Trophoblast cell (in vitro differentiated cells and primary cell): Measurements from ENCODE around the gene NCS1.

ENCODE experiments used
- DNase-seq, 2 donors: peaks; one replicate each; pipeline ENCODE4 v3.0.0-alpha.2; 2016
- H2AFZ ChIP-seq: 2 replicates; pipeline ENCODE4 v1.6.1; 2013; ENCODE audit warnings: low read length, moderate library complexity, mild to moderate bottlenecking; ENCODE audit not compliant: insufficient read depth, poor library complexity
- H2AK5ac ChIP-seq: 2 replicates; pipeline ENCODE4 v1.6.1; 2013; ENCODE audit warnings: mild to moderate bottlenecking, low read length
- H2BK120ac ChIP-seq: 2 replicates; pipeline ENCODE4 v1.6.1; 2013; ENCODE audit warnings: low read length, mild to moderate bottlenecking, moderate library complexity; ENCODE audit not compliant: insufficient read depth, poor library complexity
- H2BK12ac ChIP-seq: 2 replicates; pipeline ENCODE4 v1.6.1; 2013; ENCODE audit warnings: mild to moderate bottlenecking, low read length, moderate library complexity
- H2BK5ac ChIP-seq: 2 replicates; pipeline ENCODE4 v1.6.1; 2013; ENCODE audit warnings: low read length, low read depth, moderate library complexity, mild to moderate bottlenecking; ENCODE audit not compliant: poor library complexity
- H3K14ac ChIP-seq: 2 replicates; pipeline ENCODE4 v1.6.1; 2013; ENCODE audit warnings: mild to moderate bottlenecking, low read length
- H3K18ac ChIP-seq: 2 replicates; pipeline ENCODE4 v1.6.1; 2013; ENCODE audit warnings: mild to moderate bottlenecking, low read length
- H3K23ac ChIP-seq: 2 replicates; pipeline ENCODE4 v1.6.1; 2013; ENCODE audit warnings: low read length
- H3K27ac ChIP-seq: 2 replicates; pipeline ENCODE4 v1.5.1; 2013; ENCODE audit warnings: low read depth, mild to moderate bottlenecking, inconsistent platforms, low read length, moderate library complexity
- H3K27me3 ChIP-seq: 2 replicates; pipeline ENCODE4 v1.6.1; 2013; ENCODE audit warnings: inconsistent platforms, mild to moderate bottlenecking, low read length, moderate library complexity; ENCODE audit not compliant: insufficient read depth
- H3K36me3 ChIP-seq, 2 experiments: 1 replicate in 1 of 2; 2 replicates in 1 of 2; pipeline ENCODE4 v1.6.1; 2013; ENCODE audit warnings: low read length in 2 of 2, mild to moderate bottlenecking in 2 of 2, moderate library complexity in 1 of 2; ENCODE audit not compliant: insufficient read depth in 2 of 2, control insufficient read depth in 1 of 2
- H3K4ac ChIP-seq: 2 replicates; pipeline ENCODE4 v1.6.1; 2013; ENCODE audit warnings: low read depth, mild to moderate bottlenecking, low read length, moderate library complexity
- H3K4me1 ChIP-seq, 2 experiments: 1 replicate in 1 of 2; 2 replicates in 1 of 2; pipeline ENCODE4 v1.6.1; 2013; ENCODE audit warnings: low read length in 2 of 2, mild to moderate bottlenecking in 2 of 2, moderate library complexity in 1 of 2; ENCODE audit not compliant: insufficient read depth in 2 of 2, control insufficient read depth in 1 of 2
- H3K4me2 ChIP-seq: 2 replicates; pipeline ENCODE4 v1.6.1; 2013; ENCODE audit warnings: inconsistent platforms, mild to moderate bottlenecking, low read length, moderate library complexity
- H3K4me3 ChIP-seq: 2 replicates; pipeline ENCODE4 v1.5.1; 2013; ENCODE audit warnings: mild to moderate bottlenecking, low read depth, low read length, inconsistent platforms
- H3K79me1 ChIP-seq: one replicate; pipeline ENCODE4 v1.6.1; 2013; ENCODE audit warnings: low read length
- H3K79me2 ChIP-seq: 2 replicates; pipeline ENCODE4 v1.6.1; 2013; ENCODE audit warnings: low read length, mild to moderate bottlenecking; ENCODE audit not compliant: control insufficient read depth, insufficient read depth, poor library complexity
- H3K9ac ChIP-seq: 2 replicates; pipeline ENCODE4 v1.6.1; 2013; ENCODE audit warnings: mild to moderate bottlenecking, low read length
- H3K9me3 ChIP-seq: 2 replicates; pipeline ENCODE4 v1.6.1; 2013; ENCODE audit warnings: low read depth, mild to moderate bottlenecking, control low read depth, inconsistent platforms, low read length; ENCODE audit not compliant: insufficient read depth
- H4K12ac ChIP-seq: 2 replicates; pipeline ENCODE4 v1.6.1; 2013; ENCODE audit warnings: low read depth, mild to moderate bottlenecking, low read length, moderate library complexity
- H4K8ac ChIP-seq: 2 replicates; pipeline ENCODE4 v1.6.1; 2013; ENCODE audit warnings: low read depth, mild to moderate bottlenecking, low read length, moderate library complexity
- H4K91ac ChIP-seq: one replicate; pipeline ENCODE4 v1.6.1; 2013; ENCODE audit warnings: low read depth, mild to moderate bottlenecking, low read length, moderate library complexity
- WGBS: extraction: QIAGEN DNeasy Blood & Tissue Kit; methylation state at CpG from one replicate; pipeline ENCODE4 v1.1.7; 2013; ENCODE audit warnings: missing lambda C conversion rate; ENCODE audit not compliant: insufficient read length, insufficient coverage; ENCODE audit errors: extremely low coverage; 5-methylcytosine and 5-hydroxymethylcytosine counted together

Gene NCS1

GRCh38 chr9:130204959-130205358 lies 32.8 kb downstream of the NCS1 start:
- H3K4me3 ChIP-seq = no peak overlapping the region
- H2AK5ac ChIP-seq = no peak overlapping the region
- H3K4me2 ChIP-seq = no peak overlapping the region
- no peak overlapping the region for H3K27ac ChIP-seq
- peak overlapping the region; percentile 7 for H2BK12ac ChIP-seq
- no peak overlapping the region for H3K14ac ChIP-seq
- H3K79me1 ChIP-seq = peaks cover 4% of the 10 kb centered on the region
- DNase-seq = no peak
- H3K36me3 ChIP-seq = peaks cover 6 to 9% of the 10 kb centered on the region in 2 experiments
- no peaks in the 10 kb centered on the region for H3K27me3 ChIP-seq
- H3K18ac ChIP-seq = no peak overlapping the region
- no peak overlapping the region for H2BK5ac ChIP-seq
- H3K9me3 ChIP-seq = peaks cover 1% of the 10 kb centered on the region
- H3K23ac ChIP-seq = no peak overlapping the region
- no peak overlapping the region for H4K8ac ChIP-seq
- H3K4ac ChIP-seq = no peak overlapping the region
- no peak overlapping the region for H3K9ac ChIP-seq
- no peaks in the 10 kb centered on the region for H3K79me2 ChIP-seq
- no CpG with 5 or more reads among the region's 12 CpGs for WGBS
- no peak overlapping the region for H2AFZ ChIP-seq
- peaks cover 10 to 14% of the 10 kb centered on the region in 2 experiments for H3K4me1 ChIP-seq
- peak overlapping the region; percentile 26 for H4K91ac ChIP-seq
- H2BK120ac ChIP-seq = no peak overlapping the region
- no peak overlapping the region for H4K12ac ChIP-seq

DNA sequence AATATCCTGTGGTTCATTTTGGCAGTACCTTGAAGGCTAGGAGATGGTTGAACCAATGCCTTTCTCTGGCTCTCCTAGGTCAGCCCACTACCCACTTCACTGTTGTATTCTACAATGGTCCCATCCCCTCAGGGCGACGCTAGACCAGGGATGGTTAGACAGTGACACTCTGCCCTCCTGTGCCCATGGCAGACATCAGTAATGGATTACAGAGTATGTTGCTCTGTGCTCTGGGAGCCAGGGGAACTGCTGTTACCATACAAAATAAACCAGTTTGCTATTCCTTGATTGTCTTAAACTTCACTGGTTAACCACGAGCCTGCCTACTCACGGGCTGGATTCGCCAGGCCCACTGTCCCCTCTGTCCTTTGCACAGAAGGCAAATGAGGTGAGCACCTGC lies 33.7 kb downstream of the NCS1 start:
- H3K14ac ChIP-seq = no peak overlapping the region
- no peaks in the 10 kb centered on the region for H3K27me3 ChIP-seq
- no peak overlapping the region for H2BK5ac ChIP-seq
- no peak overlapping the region for H3K4me2 ChIP-seq
- H4K91ac ChIP-seq = no peak overlapping the region
- H3K27ac ChIP-seq = no peak overlapping the region
- no peaks in the 10 kb centered on the region for H3K79me2 ChIP-seq
- H3K18ac ChIP-seq = no peak overlapping the region
- peaks cover 10 to 13% of the 10 kb centered on the region in 2 experiments for H3K4me1 ChIP-seq
- H2AFZ ChIP-seq = no peak overlapping the region
- no peak overlapping the region for H3K23ac ChIP-seq
- H3K4ac ChIP-seq = no peak overlapping the region
- no peak for DNase-seq
- H4K8ac ChIP-seq = no peak overlapping the region
- no CpG with 5 or more reads among the region's 5 CpGs for WGBS
- H3K9me3 ChIP-seq = peaks cover 1% of the 10 kb centered on the region
- no peak overlapping the region for H2AK5ac ChIP-seq
- H2BK120ac ChIP-seq = no peak overlapping the region
- no peak overlapping the region for H3K9ac ChIP-seq
- H3K79me1 ChIP-seq = peaks cover 3% of the 10 kb centered on the region
- peaks cover 6 to 9% of the 10 kb centered on the region in 2 experiments for H3K36me3 ChIP-seq
- no peak overlapping the region for H2BK12ac ChIP-seq
- no peak overlapping the region for H4K12ac ChIP-seq
- no peak overlapping the region for H3K4me3 ChIP-seq

DNA sequence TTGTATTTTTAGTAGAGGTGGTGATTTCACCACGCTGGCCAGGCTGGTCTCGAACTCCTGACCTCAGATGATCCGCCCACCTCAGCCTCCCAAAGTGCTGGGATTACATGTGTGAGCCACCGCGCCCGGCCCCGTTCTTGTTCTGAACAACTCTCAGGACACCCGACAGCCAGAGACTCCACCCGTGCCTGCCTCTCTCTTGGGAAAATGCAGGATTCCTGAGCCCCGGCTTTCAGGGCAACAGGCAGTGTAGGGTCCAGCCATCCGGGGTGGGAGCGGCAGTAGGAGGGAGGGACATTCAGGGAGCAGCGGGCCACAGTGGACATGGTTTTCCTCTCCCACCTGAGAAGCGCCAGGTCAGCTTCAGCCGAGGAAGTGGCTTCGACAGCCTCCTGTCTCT lies 34.4 kb downstream of the NCS1 start:
- H4K91ac ChIP-seq = no peak overlapping the region
- H2BK12ac ChIP-seq = no peak overlapping the region
- H3K18ac ChIP-seq = no peak overlapping the region
- H2BK120ac ChIP-seq = no peak overlapping the region
- H3K79me1 ChIP-seq = no peaks in the 10 kb centered on the region
- no peak overlapping the region for H3K14ac ChIP-seq
- DNase-seq = no peak
- H3K4me1 ChIP-seq = peaks cover 7 to 9% of the 10 kb centered on the region in 2 experiments
- H3K4ac ChIP-seq = no peak overlapping the region
- H2AK5ac ChIP-seq = no peak overlapping the region
- no peak overlapping the region for H3K27ac ChIP-seq
- no CpG with 5 or more reads among the region's 16 CpGs for WGBS
- H3K4me2 ChIP-seq = no peak overlapping the region
- H2AFZ ChIP-seq = no peak overlapping the region
- peaks cover 1% of the 10 kb centered on the region for H3K9me3 ChIP-seq
- peaks cover 5 to 6% of the 10 kb centered on the region in 2 experiments for H3K36me3 ChIP-seq
- H3K79me2 ChIP-seq = no peaks in the 10 kb centered on the region
- no peak overlapping the region for H4K8ac ChIP-seq
- no peak overlapping the region for H4K12ac ChIP-seq
- no peak overlapping the region for H2BK5ac ChIP-seq
- no peak overlapping the region for H3K23ac ChIP-seq
- H3K9ac ChIP-seq = no peak overlapping the region
- H3K27me3 ChIP-seq = no peaks in the 10 kb centered on the region
- H3K4me3 ChIP-seq = no peak overlapping the region

GRCh38 chr9:130207241-130207992 lies 35.2 kb downstream of the NCS1 start:
- no peak overlapping the region for H4K91ac ChIP-seq
- H3K18ac ChIP-seq = no peak overlapping the region
- peaks cover 5% of the 10 kb centered on the region in 2 experiments for H3K36me3 ChIP-seq
- H2BK5ac ChIP-seq = no peak overlapping the region
- peaks cover 2 to 7% of the 10 kb centered on the region in 2 experiments for H3K4me1 ChIP-seq
- H3K79me1 ChIP-seq = no peaks in the 10 kb centered on the region
- H3K27me3 ChIP-seq = no peaks in the 10 kb centered on the region
- no peak for DNase-seq
- no peak overlapping the region for H3K4me3 ChIP-seq
- H3K14ac ChIP-seq = no peak overlapping the region
- H3K27ac ChIP-seq = no peak overlapping the region
- H3K23ac ChIP-seq = no peak overlapping the region
- peaks cover 1% of the 10 kb centered on the region for H3K9me3 ChIP-seq
- H2BK120ac ChIP-seq = no peak overlapping the region
- no peak overlapping the region for H4K12ac ChIP-seq
- H3K9ac ChIP-seq = no peak overlapping the region
- no peak overlapping the region for H4K8ac ChIP-seq
- no peak overlapping the region for H2AFZ ChIP-seq
- no peak overlapping the region for H2BK12ac ChIP-seq
- H3K4ac ChIP-seq = no peak overlapping the region
- H2AK5ac ChIP-seq = no peak overlapping the region
- H3K79me2 ChIP-seq = no peaks in the 10 kb centered on the region
- no CpG with 5 or more reads among the region's 17 CpGs for WGBS
- H3K4me2 ChIP-seq = no peak overlapping the region
